ENCODE measurements around the gene GUCA2B.

Gene GUCA2B

GRCh38 chr1:42128499-42128898, 24.7 kb upstream of the GUCA2B start:
- Histone ChIP-seq H3K9ac (ENCODE audit: low read length in 5 of 5) (no peak overlapping the region), H3K9me3 (ENCODE audit: control insufficient read depth in 5 of 5, low read length in 5 of 5) (no peaks in the 10 kb centered on the region), H3K4me1 (ENCODE audit: control insufficient read depth in 5 of 5, insufficient read depth in 5 of 5, low read length in 5 of 5) (no peaks in the 10 kb centered on the region), H3K4me3 (ENCODE audit: low read depth in 1 of 5, low read length in 5 of 5) (no peak overlapping the region), H3K36me3 (ENCODE audit: control insufficient read depth in 5 of 5, insufficient read depth in 5 of 5, low read length in 5 of 5) (no peaks in the 10 kb centered on the region), H3K27me3 (ENCODE audit: control insufficient read depth in 5 of 5, insufficient read depth in 4 of 5, low read length in 5 of 5) (no peaks in the 10 kb centered on the region), H3K27ac (ENCODE audit: low read depth, low read length) (no peak overlapping the region)

- no peak overlapping the region for H3K4me3 ChIP-seq (ENCODE audit: low read depth in 1 of 5, low read length in 5 of 5)
- H3K27me3 ChIP-seq (ENCODE audit: control insufficient read depth in 5 of 5, insufficient read depth in 4 of 5, low read length in 5 of 5), result no peaks in the 10 kb centered on the region
- no peaks in the 10 kb centered on the region for H3K36me3 ChIP-seq (ENCODE audit: control insufficient read depth in 5 of 5, insufficient read depth in 5 of 5, low read length in 5 of 5)
- no peak overlapping the region for H3K9ac ChIP-seq (ENCODE audit: low read length in 5 of 5)
- H3K27ac ChIP-seq (ENCODE audit: low read depth, low read length), result no peak overlapping the region
- H3K9me3 ChIP-seq (ENCODE audit: control insufficient read depth in 5 of 5, low read length in 5 of 5), result no peaks in the 10 kb centered on the region
- no peaks in the 10 kb centered on the region for H3K4me1 ChIP-seq (ENCODE audit: control insufficient read depth in 5 of 5, insufficient read depth in 5 of 5, low read length in 5 of 5)
Measured at GRCh38 chr1:42128964-42129363, 24.2 kb upstream of the GUCA2B start.

- no peak overlapping the region for H3K4me3 ChIP-seq (ENCODE audit: low read depth in 1 of 5, low read length in 5 of 5)
- peaks cover 0 to 5% (median 3%) of the 10 kb centered on the region in 5 donors for H3K4me1 ChIP-seq (ENCODE audit: control insufficient read depth in 5 of 5, insufficient read depth in 5 of 5, low read length in 5 of 5)
- no peaks in the 10 kb centered on the region for H3K36me3 ChIP-seq (ENCODE audit: control insufficient read depth in 5 of 5, insufficient read depth in 5 of 5, low read length in 5 of 5)
- H3K27me3 ChIP-seq (ENCODE audit: control insufficient read depth in 5 of 5, insufficient read depth in 4 of 5, low read length in 5 of 5), result no peaks in the 10 kb centered on the region
- H3K9me3 ChIP-seq (ENCODE audit: control insufficient read depth in 5 of 5, low read length in 5 of 5), result no peaks in the 10 kb centered on the region
- H3K27ac ChIP-seq (ENCODE audit: low read depth, low read length), result no peak overlapping the region
- no peak overlapping the region for H3K9ac ChIP-seq (ENCODE audit: low read length in 5 of 5)
Measured at GRCh38 chr1:42130061-42130660, 23.0 kb upstream of the GUCA2B start.

GRCh38 chr1:42133390-42133789, 19.8 kb upstream of the GUCA2B start:
- Histone ChIP-seq H3K4me1 (ENCODE audit: control insufficient read depth in 5 of 5, insufficient read depth in 5 of 5, low read length in 5 of 5) (peaks cover 0 to 18% (median 9%) of the 10 kb centered on the region in 5 donors), H3K9me3 (ENCODE audit: control insufficient read depth in 5 of 5, low read length in 5 of 5) (no peaks in the 10 kb centered on the region), H3K27me3 (ENCODE audit: control insufficient read depth in 5 of 5, insufficient read depth in 4 of 5, low read length in 5 of 5) (no peaks in the 10 kb centered on the region), H3K36me3 (ENCODE audit: control insufficient read depth in 5 of 5, insufficient read depth in 5 of 5, low read length in 5 of 5) (no peaks in the 10 kb centered on the region), H3K9ac (ENCODE audit: low read length in 5 of 5) (no peak overlapping the region), H3K27ac (ENCODE audit: low read depth, low read length) (no peak overlapping the region), H3K4me3 (ENCODE audit: low read depth in 1 of 5, low read length in 5 of 5) (no peak overlapping the region)

- Histone ChIP-seq H3K4me1 (ENCODE audit: control insufficient read depth in 5 of 5, insufficient read depth in 5 of 5, low read length in 5 of 5) (peaks cover 0 to 18% (median 9%) of the 10 kb centered on the region in 5 donors), H3K4me3 (ENCODE audit: low read depth in 1 of 5, low read length in 5 of 5) (no peak overlapping the region), H3K9me3 (ENCODE audit: control insufficient read depth in 5 of 5, low read length in 5 of 5) (no peaks in the 10 kb centered on the region), H3K27me3 (ENCODE audit: control insufficient read depth in 5 of 5, insufficient read depth in 4 of 5, low read length in 5 of 5) (no peaks in the 10 kb centered on the region), H3K27ac (ENCODE audit: low read depth, low read length) (no peak overlapping the region), H3K9ac (ENCODE audit: low read length in 5 of 5) (no peak overlapping the region), H3K36me3 (ENCODE audit: control insufficient read depth in 5 of 5, insufficient read depth in 5 of 5, low read length in 5 of 5) (no peaks in the 10 kb centered on the region)
Measured at GRCh38 chr1:42133809-42134526, 19.2 kb upstream of the GUCA2B start.

- Histone ChIP-seq H3K27ac (ENCODE audit: low read depth, low read length) (peak overlapping the region; percentile 5), H3K27me3 (ENCODE audit: control insufficient read depth in 5 of 5, insufficient read depth in 4 of 5, low read length in 5 of 5) (no peaks in the 10 kb centered on the region), H3K9ac (ENCODE audit: low read length in 5 of 5) (no peak overlapping the region), H3K9me3 (ENCODE audit: control insufficient read depth in 5 of 5, low read length in 5 of 5) (no peaks in the 10 kb centered on the region), H3K36me3 (ENCODE audit: control insufficient read depth in 5 of 5, insufficient read depth in 5 of 5, low read length in 5 of 5) (no peaks in the 10 kb centered on the region), H3K4me1 (ENCODE audit: control insufficient read depth in 5 of 5, insufficient read depth in 5 of 5, low read length in 5 of 5) (peaks cover 0 to 18% (median 9%) of the 10 kb centered on the region in 5 donors), H3K4me3 (ENCODE audit: low read depth in 1 of 5, low read length in 5 of 5) (no peak overlapping the region)
Measured at GRCh38 chr1:42135426-42135825, 17.8 kb upstream of the GUCA2B start.

GRCh38 chr1:42136466-42136865, 16.7 kb upstream of the GUCA2B start:
- Histone ChIP-seq H3K9me3 (ENCODE audit: control insufficient read depth in 5 of 5, low read length in 5 of 5) (no peaks in the 10 kb centered on the region), H3K9ac (ENCODE audit: low read length in 5 of 5) (no peak overlapping the region), H3K27me3 (ENCODE audit: control insufficient read depth in 5 of 5, insufficient read depth in 4 of 5, low read length in 5 of 5) (no peaks in the 10 kb centered on the region), H3K36me3 (ENCODE audit: control insufficient read depth in 5 of 5, insufficient read depth in 5 of 5, low read length in 5 of 5) (no peaks in the 10 kb centered on the region), H3K4me1 (ENCODE audit: control insufficient read depth in 5 of 5, insufficient read depth in 5 of 5, low read length in 5 of 5) (peaks cover 0 to 18% (median 9%) of the 10 kb centered on the region in 5 donors), H3K27ac (ENCODE audit: low read depth, low read length) (no peak overlapping the region), H3K4me3 (ENCODE audit: low read depth in 1 of 5, low read length in 5 of 5) (no peak overlapping the region)

GRCh38 chr1:42137766-42138165, 15.4 kb upstream of the GUCA2B start:
- H3K27me3 ChIP-seq (ENCODE audit: control insufficient read depth in 5 of 5, insufficient read depth in 4 of 5, low read length in 5 of 5), result peaks cover 0 to 6% (median 3%) of the 10 kb centered on the region in 5 donors
- no peak overlapping the region for H3K9ac ChIP-seq (ENCODE audit: low read length in 5 of 5)
- H3K27ac ChIP-seq (ENCODE audit: low read depth, low read length), result no peak overlapping the region
- no peaks in the 10 kb centered on the region for H3K36me3 ChIP-seq (ENCODE audit: control insufficient read depth in 5 of 5, insufficient read depth in 5 of 5, low read length in 5 of 5)
- peaks cover 0 to 18% (median 9%) of the 10 kb centered on the region in 5 donors for H3K4me1 ChIP-seq (ENCODE audit: control insufficient read depth in 5 of 5, insufficient read depth in 5 of 5, low read length in 5 of 5)
- H3K9me3 ChIP-seq (ENCODE audit: control insufficient read depth in 5 of 5, low read length in 5 of 5), result no peaks in the 10 kb centered on the region
- no peak overlapping the region for H3K4me3 ChIP-seq (ENCODE audit: low read depth in 1 of 5, low read length in 5 of 5)

GRCh38 chr1:42138586-42138985, 14.6 kb upstream of the GUCA2B start:
- no peaks in the 10 kb centered on the region for H3K9me3 ChIP-seq (ENCODE audit: control insufficient read depth in 5 of 5, low read length in 5 of 5)
- H3K4me3 ChIP-seq (ENCODE audit: low read depth in 1 of 5, low read length in 5 of 5), result no peak overlapping the region
- no peaks in the 10 kb centered on the region for H3K36me3 ChIP-seq (ENCODE audit: control insufficient read depth in 5 of 5, insufficient read depth in 5 of 5, low read length in 5 of 5)
- H3K4me1 ChIP-seq (ENCODE audit: control insufficient read depth in 5 of 5, insufficient read depth in 5 of 5, low read length in 5 of 5), result peaks cover 0 to 18% (median 9%) of the 10 kb centered on the region in 5 donors
- H3K27ac ChIP-seq (ENCODE audit: low read depth, low read length), result no peak overlapping the region
- no peak overlapping the region for H3K9ac ChIP-seq (ENCODE audit: low read length in 5 of 5)
- peaks cover 0 to 12% (median 3%) of the 10 kb centered on the region in 5 donors for H3K27me3 ChIP-seq (ENCODE audit: control insufficient read depth in 5 of 5, insufficient read depth in 4 of 5, low read length in 5 of 5)

- Histone ChIP-seq H3K9me3 (ENCODE audit: control insufficient read depth in 5 of 5, low read length in 5 of 5) (no peaks in the 10 kb centered on the region), H3K4me1 (ENCODE audit: control insufficient read depth in 5 of 5, insufficient read depth in 5 of 5, low read length in 5 of 5) (peaks cover 0 to 18% (median 9%) of the 10 kb centered on the region in 5 donors), H3K4me3 (ENCODE audit: low read depth in 1 of 5, low read length in 5 of 5) (no peak overlapping the region), H3K36me3 (ENCODE audit: control insufficient read depth in 5 of 5, insufficient read depth in 5 of 5, low read length in 5 of 5) (no peaks in the 10 kb centered on the region), H3K27ac (ENCODE audit: low read depth, low read length) (no peak overlapping the region), H3K9ac (ENCODE audit: low read length in 5 of 5) (no peak overlapping the region), H3K27me3 (ENCODE audit: control insufficient read depth in 5 of 5, insufficient read depth in 4 of 5, low read length in 5 of 5) (peaks cover 0 to 12% (median 3%) of the 10 kb centered on the region in 5 donors)
Measured at GRCh38 chr1:42139444-42139843, 13.8 kb upstream of the GUCA2B start.

All from subcutaneous abdominal adipose tissue (tissue), 5 donors.